ENCODE results near the gene KCNK4.
A peak's percentile ranks its signal among the peaks of the same experiment; 100 is the strongest.

Gene KCNK4

DNA sequence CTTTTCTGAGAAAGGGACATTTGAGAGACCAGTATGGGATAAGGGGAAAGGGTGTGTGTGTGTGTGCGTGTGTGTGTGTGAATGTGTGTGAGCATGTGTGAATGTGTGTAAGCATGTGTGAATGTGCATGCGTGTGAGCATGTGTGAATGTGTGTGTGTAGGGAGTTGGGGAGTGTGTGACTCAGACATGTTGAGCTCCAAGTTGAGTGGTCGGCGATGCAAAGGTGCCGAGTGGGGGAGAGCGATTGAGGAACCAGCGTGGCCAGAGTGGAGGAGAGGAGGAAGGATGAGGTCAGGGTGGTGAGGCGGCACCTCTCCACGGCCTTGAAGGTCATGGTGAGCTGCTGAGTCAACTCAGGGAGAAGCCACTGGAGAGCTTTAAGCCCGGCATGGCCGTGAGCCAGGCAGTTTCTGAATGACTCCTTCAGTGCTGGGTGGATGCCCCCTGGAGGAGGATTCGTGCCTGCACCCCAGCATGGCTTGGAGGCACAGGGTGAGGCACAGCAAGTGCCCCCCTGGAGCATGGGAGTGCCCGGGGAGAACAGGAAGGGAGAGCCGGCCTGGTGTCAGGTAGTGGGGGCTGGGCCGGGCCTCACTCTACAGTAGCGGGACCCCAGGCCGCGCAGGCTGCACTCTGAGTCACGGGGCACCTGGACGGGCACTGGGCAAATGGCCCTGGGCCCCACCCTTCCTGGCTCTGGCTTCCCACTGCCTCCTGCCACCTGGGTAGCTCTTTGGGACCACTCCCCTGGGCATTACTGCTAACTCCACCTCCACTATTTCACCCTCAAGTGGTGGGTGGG, 40.7 kb downstream of the KCNK4 start:
- peak; percentile 95 for DNase-seq

DNA sequence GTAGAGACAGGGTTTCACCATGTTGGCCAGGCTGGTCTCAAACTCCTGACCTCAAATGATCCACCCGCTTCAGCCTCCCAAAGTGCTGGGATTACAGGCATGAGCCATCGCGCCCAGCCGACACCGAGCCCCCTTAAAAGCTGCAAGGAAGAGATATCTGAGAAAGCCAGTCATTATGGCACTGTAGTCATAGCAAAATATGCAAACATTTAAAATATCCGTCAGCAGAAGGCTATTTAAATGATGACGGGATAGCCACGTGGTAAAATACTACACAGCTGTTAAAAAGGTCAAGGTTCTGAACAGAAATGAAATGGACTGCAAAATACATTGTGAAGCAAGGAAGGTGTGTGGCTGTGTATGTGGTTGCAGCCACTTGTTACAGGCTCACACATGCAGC, 42.5 kb downstream of the KCNK4 start:
- DNase-seq: peak; percentile 34

DNA sequence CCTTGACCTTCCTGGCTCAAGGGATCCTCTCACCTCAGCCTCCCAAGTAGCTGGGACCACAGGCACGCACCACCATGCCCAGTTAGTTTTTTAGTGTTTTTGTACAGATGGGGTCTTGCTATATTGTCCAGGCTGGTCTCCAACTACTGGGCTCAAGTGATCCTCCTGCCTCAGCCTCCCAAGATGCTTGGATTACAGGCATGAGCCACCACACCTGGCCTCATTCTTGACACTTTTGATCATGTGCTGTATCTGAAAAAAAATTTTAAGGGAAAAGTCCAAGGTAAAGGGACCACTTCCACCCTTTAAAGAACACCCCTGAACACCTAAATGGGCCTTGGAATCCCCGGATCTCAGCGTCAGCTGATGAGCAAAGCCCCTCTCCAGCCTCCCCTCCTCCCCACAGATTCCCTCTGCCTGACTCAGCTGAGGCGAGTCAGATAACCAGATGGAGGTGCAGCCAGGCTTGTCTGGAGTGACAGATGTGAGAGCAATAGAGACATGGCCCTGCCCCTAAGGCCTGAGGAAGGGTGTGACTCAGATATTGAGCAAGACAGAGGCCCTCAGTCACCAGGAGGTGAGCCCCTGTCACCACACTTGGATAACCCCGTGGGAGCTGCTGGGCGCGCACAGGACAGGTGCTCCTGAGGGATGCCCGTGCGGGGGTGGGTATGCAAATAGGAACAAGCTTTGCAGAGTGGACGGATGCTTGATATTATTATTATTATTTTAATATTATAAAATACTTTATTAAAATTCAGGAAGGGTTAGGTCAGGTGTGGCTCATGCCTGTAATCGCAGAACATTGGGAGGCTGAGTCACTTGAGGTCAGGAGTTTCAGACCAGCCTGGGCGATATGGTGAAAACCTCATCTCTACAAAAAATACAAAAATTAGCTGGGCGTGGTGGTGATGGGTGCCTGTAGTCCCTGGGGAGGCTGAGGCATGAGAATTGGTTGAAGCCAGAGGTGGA, 43.9 kb downstream of the KCNK4 start:
- DNase-seq: peak; percentile 99

DNA sequence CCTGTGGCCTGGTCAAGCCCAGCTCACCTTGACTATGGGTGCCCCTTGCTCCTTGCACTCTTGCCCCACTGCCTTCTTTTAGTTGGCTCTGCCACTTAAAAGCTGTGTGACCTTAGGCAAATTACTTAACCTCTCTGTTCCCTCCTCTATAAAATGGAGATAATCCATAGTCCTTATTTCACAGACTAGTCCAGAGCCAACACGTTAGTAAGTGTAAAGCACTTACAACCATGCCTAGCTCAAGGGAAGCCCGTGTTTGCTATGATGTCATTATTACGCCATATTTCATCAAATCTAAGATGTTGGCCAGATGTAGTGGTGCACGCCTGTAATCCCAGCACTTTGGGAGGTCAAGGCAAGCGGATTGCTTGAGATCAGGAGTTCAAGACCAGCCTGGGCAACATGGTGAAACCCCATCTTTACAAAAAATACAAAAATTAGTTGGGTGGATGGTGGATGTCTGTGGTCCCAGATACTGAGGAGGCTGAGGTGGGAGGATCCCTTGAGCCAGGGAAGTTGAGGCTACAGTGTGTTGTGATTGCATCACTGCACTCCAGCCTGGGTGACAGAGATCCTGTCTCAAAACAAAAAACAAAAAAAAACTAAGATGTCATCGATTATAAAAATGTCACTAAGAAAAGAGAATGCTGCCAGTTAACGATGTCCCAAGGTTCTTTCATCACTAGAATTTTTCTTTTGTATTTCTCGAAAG, 46.6 kb downstream of the KCNK4 start:
- no peak for DNase-seq

DNA sequence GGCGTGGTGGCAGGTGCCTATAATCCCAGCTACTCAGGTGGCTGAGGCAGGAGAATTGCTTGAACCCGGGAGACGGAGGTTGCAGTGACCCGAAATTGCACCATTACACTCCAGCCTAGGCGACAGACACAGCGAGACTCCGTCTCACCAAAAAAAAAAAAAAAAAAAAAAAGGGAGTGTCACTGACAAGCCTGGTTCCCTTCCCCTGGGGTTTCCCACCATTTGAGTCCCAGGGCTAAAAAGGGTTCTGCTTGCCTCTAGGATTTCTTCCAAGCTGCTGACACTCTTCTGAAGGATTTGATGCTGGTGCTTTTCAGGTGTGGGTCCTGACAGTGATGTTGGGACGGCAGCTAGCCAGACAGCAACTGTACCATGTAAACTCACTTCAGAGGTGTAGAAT, 47.6 kb downstream of the KCNK4 start:
- no peak for DNase-seq

DNA sequence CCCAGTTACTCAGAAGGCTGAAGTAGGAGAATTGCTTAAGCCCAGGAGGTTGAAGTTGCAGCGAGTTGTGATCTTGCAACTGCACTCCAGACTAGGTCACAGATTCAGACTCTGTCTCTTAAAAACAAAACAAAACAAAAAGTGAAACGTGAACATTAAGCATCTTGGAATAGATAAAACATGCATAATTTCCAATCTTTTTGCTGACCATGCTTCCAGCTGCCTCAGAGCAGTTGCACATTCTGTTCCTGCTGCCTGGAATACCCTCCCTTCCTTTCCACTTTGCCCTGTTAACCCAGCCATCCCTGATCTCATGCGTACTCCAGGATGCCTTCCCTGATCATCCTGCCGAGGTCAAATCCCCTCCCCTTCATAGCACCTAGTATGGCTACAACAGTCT, 48.2 kb downstream of the KCNK4 start:
- DNase-seq: no peak

DNA sequence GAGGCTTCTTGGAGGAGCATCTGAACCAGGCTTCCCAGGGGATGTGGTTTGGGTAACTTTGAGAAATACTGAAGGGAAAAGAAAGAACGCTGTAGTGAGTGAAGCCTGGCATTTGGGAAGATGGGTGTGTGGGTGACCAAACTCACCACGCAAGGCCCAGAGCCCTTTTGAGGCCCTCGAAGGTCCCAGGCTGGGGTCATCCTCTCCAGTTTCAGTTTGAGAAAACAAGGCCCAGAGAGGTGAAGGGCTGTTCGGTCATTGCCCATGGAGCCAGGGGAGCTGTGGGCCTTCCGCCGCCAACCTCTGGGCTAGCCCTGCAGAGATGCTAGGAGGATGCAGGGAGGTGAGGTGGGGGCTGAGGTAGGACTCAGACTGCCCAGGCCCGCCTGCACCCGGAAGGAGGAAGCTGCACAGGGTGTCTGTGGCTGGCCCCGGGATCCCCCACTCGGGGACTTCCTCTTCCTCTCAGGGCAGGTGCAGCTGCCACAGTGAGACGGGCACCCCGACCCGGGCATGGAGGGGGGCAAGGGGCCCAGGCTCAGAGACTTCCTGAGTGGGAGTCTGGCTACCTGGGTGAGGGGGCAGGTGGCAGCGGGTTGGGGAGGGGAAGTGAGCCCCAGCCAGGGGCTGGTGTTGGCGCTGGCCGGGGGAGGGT, 48.8 kb downstream of the KCNK4 start, which contains the start of gene CCDC88B:
Gene CCDC88B, plus strand, starts transcription at position 451 of the 655 bp plus-strand sequence. Its CDS starts 63 bp downstream, at position 514.
- DNase-seq: no peak

DNA sequence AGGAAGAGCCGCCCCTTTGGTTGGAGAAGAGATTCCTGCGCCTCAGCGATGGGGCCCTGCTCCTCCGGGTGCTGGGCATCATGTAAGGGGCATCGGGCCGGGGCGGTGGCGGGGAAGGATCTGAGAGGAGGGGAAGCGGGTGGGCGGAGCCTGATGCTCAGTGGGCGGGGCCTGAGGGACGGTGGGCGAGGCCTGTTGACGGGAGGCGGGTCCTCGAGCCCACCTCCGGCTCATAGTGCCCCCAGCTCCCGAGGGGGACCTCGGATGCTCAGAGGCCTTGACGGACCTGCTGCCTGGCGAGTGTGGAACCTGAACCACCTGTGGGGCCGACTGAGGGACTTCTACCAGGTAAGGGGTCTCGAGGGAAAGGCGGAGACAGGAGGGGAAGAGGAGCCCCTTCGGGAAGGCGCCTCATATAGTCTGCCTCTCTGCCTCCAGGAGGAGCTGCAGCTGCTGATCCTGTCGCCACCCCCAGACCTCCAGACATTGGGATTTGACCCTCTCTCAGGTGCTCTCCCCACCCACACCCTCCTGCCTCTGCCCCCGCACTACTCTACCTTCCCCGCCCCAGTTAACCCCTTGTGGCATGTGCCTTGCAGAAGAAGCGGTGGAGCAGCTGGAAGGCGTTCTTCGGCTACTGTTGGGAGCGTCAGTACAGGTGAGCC, 49.7 kb downstream of the KCNK4 start:
- DNase-seq: peak; percentile 45

DNA sequence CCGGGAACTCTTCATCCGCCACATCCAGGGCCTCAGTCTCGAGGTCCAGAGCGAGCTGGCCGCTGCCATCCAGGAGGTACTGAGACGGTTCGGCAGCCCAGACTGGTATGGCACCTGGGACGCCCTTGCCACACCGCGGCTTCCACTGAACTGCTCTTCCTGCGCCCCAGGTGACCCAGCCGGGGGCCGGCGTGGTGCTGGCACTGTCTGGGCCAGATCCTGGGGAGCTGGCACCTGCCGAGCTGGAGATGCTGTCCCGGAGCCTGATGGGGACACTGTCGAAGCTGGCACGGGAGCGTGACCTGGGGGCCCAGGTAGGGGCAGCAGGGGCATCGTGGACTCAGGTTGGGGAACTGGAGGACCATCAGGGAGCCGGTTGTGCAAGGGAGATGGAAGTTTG, 50.3 kb downstream of the KCNK4 start:
- DNase-seq: no peak

DNA sequence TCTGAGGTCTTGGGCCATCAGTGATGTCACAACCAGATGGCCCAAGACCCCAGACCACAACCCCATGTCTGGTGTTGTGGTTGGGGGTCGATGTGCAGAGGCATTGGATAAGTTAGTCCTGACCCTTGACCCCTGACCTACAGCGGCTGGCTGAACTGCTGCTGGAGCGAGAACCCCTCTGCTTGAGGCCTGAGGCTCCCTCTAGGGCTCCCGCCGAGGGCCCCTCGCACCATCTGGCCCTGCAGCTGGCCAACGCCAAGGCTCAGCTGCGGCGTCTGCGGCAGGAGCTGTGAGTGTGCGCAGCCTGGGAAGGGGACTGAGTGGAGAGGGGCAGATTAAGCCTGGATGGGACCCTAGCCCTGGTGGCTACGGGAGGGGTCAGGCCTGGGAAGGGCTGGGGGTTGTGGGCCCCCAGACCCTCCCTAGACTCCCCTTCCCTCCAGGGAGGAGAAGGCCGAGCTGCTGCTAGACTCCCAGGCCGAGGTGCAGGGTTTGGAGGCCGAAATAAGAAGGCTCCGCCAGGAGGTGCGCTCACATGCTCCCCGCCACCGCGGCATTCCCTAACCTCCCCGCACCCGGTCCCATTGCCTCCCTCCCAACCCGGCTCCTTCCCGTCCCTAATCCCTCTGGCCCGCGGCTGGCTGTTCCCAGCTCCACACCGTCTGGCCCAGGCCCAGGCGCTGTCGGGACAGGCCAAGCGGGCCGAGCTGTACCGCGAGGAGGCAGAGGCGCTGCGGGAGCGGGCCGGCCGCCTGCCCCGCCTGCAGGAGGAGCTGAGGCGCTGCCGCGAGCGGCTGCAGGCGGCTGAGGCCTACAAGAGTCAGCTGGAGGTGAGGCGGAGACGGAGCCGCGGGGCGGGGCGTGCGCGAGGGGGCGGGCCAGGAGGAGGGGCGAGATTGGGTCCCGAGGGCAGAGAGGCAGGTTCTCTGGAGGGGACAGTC, 51.0 kb downstream of the KCNK4 start:
- DNase-seq: peak; percentile 89

DNA sequence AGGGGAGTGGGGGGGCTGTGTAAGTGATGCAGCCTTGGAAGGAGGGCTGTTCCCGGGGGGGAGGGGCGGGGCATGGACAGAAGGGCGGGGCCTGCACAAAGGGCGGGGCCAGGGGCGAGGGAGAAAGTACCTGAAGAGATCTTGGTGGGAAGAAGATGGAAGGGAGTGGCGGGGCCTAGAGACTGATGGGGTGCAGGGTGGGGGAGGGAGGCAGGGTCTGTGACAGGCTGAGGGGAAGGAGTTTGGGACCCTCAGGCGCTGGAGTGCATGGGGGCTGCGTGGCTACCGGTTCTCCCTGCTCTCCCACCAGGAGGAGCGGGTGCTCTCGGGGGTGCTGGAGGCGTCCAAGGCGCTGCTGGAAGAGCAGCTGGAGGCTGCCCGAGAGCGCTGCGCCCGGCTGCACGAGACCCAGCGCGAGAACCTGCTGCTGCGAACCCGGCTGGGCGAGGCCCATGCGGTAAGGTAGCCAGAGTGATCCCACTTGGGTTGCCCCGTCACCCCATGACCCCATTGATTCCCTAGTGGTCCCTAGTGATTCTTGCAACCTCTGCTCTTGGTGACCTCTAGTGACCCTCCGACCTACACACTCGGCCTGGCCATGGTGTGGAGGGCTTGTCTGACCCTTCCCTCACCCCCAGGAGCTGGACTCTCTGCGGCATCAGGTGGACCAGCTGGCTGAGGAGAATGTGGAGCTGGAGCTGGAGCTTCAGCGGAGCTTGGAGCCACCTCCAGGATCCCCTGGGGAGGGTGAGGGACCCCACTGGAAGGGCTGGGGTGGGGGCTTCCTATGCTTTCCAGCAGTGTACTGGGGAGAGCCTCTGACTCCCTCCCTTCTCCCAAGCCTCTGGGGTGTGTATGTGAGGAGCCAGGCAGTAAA, 52.0 kb downstream of the KCNK4 start:
- DNase-seq: no peak

DNA sequence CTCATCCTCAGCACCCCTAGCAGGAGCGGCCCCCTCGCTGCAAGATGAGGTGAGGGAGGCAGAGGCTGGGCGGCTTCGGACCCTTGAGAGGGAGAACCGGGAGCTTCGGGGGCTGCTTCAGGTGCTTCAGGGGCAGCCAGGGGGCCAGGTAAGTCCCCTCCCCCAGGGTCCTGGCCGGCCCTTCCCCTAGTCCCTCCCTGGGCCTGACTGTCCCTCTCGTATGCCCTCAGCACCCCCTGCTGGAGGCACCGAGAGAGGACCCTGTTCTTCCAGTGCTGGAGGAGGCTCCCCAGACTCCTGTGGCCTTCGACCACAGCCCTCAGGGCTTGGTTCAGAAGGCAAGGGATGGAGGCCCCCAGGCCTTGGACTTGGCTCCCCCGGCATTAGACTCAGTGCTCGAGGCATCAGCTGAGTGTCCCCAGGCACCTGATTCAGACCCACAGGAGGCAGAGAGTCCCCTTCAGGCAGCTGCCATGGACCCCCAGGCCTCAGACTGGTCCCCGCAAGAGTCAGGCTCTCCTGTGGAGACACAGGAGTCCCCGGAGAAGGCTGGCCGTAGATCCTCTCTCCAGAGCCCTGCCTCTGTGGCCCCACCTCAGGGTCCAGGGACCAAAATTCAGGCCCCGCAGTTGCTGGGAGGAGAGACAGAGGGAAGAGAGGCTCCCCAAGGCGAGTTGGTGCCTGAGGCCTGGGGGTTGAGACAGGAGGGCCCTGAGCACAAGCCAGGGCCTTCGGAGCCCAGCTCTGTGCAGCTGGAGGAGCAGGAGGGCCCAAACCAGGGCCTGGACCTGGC, 52.9 kb downstream of the KCNK4 start:
- peak; percentile 50 for DNase-seq

DNA sequence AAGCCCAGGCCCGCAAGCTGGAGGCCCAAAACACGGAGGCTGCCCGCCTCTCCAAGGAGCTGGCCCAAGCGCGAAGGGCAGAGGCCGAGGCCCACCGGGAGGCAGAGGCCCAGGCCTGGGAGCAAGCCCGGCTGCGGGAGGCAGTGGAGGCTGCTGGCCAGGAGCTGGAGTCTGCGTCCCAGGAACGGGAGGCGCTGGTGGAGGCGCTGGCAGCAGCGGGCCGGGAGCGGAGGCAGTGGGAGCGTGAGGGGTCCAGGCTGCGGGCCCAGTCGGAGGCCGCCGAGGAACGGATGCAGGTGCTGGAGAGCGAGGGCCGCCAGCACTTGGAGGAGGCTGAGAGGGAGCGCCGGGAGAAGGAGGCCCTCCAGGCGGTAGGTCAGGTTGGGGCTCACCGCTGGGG, 53.7 kb downstream of the KCNK4 start:
- no peak for DNase-seq

DNA sequence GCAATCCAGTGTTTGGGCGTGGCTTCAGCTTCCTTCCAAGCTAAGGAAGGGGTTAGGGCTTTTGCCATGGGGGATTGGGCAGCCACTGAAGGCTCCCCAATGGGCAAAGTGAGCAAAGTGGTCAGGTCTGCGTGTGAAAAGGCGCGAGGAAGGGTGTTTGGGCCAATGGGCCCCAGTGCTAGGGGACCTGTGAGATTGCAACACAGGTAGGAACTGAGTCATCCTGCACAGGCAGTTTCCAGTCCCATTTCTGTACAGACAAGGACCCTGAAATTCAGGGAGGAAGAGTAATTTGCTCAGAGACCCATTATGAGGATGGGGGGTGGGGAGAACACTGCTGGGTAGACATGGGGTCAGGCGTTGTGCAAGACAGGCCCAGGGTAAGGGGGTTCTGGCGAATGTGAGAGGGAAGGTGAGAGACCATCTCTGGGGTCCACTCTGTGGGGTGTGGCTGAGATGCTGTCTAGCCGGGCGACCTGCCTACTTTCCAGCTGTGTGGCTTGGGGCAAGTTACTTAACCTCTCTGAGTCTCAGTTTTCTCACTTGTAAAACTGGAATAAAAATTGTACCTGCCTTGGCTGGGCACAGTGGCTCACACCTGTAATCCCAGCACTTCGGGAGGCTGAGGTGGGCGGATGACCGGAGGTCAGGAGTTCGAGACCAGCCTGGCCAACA, 56.2 kb downstream of the KCNK4 start:
- no peak for DNase-seq

DNA sequence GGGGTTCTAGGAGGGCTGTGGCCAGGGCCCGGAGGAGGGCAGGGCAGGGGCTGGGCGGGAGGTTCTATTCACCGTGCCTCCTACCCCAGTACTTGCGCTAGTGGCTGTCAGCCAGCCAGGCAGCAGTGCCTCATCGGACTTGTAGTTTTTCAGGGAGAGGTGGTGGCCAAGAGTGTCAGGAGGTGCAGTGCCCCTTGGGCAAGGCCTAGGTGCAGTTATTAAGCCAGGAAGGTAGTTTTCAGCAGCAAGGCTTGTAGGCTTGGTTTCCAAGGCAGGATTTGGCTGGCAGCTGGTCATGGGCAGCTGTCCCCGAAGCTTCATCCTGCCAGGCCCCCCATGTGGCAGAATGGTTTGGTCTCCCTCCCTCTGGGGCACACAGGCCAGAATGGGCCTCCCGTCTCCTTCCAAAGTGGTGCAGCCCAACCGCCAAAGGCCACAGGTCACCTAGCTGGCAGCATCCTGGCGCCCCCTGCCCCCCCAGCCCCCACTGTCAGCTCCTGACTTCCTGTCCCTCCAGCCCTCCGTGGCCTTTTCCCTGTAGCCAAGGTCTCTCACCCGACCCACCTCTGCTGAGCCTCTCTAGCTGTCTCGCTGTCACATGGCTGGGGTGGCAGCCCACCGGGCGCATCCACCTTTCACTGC, 57.4 kb downstream of the KCNK4 start:
- DNase-seq: no peak

DNA sequence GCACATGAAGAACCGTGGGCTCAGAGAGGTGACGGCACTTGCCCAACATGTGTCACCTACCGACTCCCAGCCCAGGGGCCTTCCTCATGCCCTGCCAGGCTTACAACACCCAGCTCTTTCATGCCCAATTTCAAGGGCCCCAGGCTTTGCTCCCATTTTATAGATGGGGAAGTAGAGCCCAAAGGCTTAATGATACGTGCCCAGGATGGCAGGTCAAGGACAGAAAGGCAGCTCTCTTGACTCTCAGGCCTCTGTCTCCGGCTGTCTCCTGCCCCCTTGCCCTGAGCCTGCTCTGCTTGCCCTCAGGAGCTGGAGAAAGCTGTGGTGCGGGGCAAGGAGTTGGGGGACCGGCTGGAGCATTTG, 57.9 kb downstream of the KCNK4 start:
- DNase-seq: no peak

DNA sequence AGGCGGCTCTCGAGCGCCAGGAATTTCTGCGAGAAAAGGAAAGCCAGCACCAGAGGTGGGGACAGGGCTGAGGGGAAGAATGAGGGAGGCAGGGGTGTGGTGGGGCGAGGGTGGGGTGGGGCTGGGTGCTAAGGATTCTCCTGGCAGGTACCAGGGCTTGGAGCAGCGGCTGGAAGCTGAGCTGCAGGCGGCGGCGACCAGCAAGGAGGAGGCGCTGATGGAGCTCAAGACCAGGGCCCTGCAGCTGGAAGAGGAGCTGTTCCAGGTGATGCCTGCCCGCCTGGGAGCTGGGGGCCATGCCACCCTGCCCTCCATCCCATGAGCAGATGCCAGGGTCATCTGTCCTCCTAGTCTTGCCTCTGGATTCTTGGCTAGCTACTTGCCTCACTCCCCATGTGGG, 58.3 kb downstream of the KCNK4 start:
- no peak for DNase-seq
